ENCODE results near the gene CAMTA1. TPM values are rescaled to one million over a fixed set of nuclear protein-coding genes. Genes with fewer than 3 reads are reported as not detected.
"Not testable (repeated sequence)": the region's sequence is repeated elsewhere in the genome, so short reads cannot be mapped to it uniquely, and the experiment has no call there.

The CAMTA1 gene
- total RNA-seq, 1 experiment from 2014 or later, result 60.0 TPM

- H3K27ac Mint-ChIP-seq (ENCODE audit: unreplicated experiment), result no peak overlapping the region
- BruUV-seq (replicated peaks), result no TSS peak
- Histone ChIP-seq H3K36me3 (ENCODE audit: control insufficient read depth, insufficient read depth, low read length) (no peaks in the 10 kb centered on the region), H3K4me3 (ENCODE audit: low read depth, low read length) (no peak overlapping the region), H3K4me1 (no peaks in the 10 kb centered on the region), H3K9me3 (peaks cover 7% of the 10 kb centered on the region), H3K27me3 (replicated peaks; ENCODE audit: control insufficient read depth, insufficient read depth, low read length) (no peaks in the 10 kb centered on the region)
- peaks cover 28% of the 10 kb centered on the region for H3K9me3 Mint-ChIP-seq (ENCODE audit: unreplicated experiment)
- H3K4me1 Mint-ChIP-seq (ENCODE audit: low read depth, unreplicated experiment), result no peaks in the 10 kb centered on the region
- H3K4me3 Mint-ChIP-seq (ENCODE audit: unreplicated experiment), result no peak overlapping the region
- peaks cover 3% of the 10 kb centered on the region for H3K27me3 Mint-ChIP-seq (ENCODE audit: insufficient read depth, unreplicated experiment)
- CTCF ChIA-PET, result interaction anchor here (0.6 kb wide), 1 partner anchor 23 kb away, joined by 5 read pairs; no protein-coding TSS in a partner anchor
- intact Hi-C loops (cut with micrococcal nuclease; ENCODE audit: unreplicated experiment), result no loop called here
- POLR2A ChIA-PET, result no interaction called here
- no peaks in the 10 kb centered on the region for H3K36me3 Mint-ChIP-seq (ENCODE audit: insufficient read depth, unreplicated experiment)
- no peak for DNase-seq
- TF ChIP-seq CTCF (IDR thresholded peaks at IDR 0.05; ENCODE audit: insufficient read depth in 1 of 2, low read depth in 1 of 2, low read length in 1 of 2, severe bottlenecking in 1 of 2, unreplicated experiment in 1 of 2), result no peak
Observed at GRCh38 chr1:7692005-7692404, 906.8 kb downstream of the CAMTA1 start.

GRCh38 chr1:7693037-7693436 lies 907.8 kb downstream of the CAMTA1 start:
- BruUV-seq (replicated peaks); DNase-seq; CTCF ChIA-PET; H3K36me3 ChIP-seq (ENCODE audit: control insufficient read depth, insufficient read depth, low read length); H3K36me3 Mint-ChIP-seq (ENCODE audit: insufficient read depth, unreplicated experiment); H3K4me1 Mint-ChIP-seq (ENCODE audit: low read depth, unreplicated experiment); intact Hi-C loops (cut with micrococcal nuclease; ENCODE audit: unreplicated experiment); H3K4me1 ChIP-seq; H3K27me3 Mint-ChIP-seq (ENCODE audit: insufficient read depth, unreplicated experiment); H3K27ac Mint-ChIP-seq (ENCODE audit: unreplicated experiment); H3K9me3 ChIP-seq; H3K27me3 ChIP-seq (replicated peaks; ENCODE audit: control insufficient read depth, insufficient read depth, low read length); H3K4me3 Mint-ChIP-seq (ENCODE audit: unreplicated experiment); H3K4me3 ChIP-seq (ENCODE audit: low read depth, low read length); POLR2A ChIA-PET: not testable (repeated sequence)
- H3K9me3 Mint-ChIP-seq (ENCODE audit: unreplicated experiment), result peaks cover 28% of the 10 kb centered on the region

GRCh38 chr1:7693662-7694061 lies 908.4 kb downstream of the CAMTA1 start:
- BruUV-seq (replicated peaks), result no TSS peak

More at GRCh38 chr1:7693662-7694061, 908.4 kb downstream of the CAMTA1 start:
- POLR2A ChIA-PET, result no interaction called here
- H3K4me3 ChIP-seq (ENCODE audit: low read depth, low read length), result no peak overlapping the region
- Mint-ChIP-seq H3K4me1 (ENCODE audit: low read depth, unreplicated experiment) (no peaks in the 10 kb centered on the region), H3K27ac (ENCODE audit: unreplicated experiment) (no peak overlapping the region), H3K9me3 (ENCODE audit: unreplicated experiment) (peaks cover 28% of the 10 kb centered on the region), H3K4me3 (ENCODE audit: unreplicated experiment) (no peak overlapping the region), H3K36me3 (ENCODE audit: insufficient read depth, unreplicated experiment) (no peaks in the 10 kb centered on the region), H3K27me3 (ENCODE audit: insufficient read depth, unreplicated experiment) (peaks cover 3% of the 10 kb centered on the region)
- intact Hi-C loops (cut with micrococcal nuclease; ENCODE audit: unreplicated experiment), result no loop called here
- H3K9me3 ChIP-seq, result peaks cover 7% of the 10 kb centered on the region
- no peak for DNase-seq
- H3K36me3 ChIP-seq (ENCODE audit: control insufficient read depth, insufficient read depth, low read length), result no peaks in the 10 kb centered on the region
- H3K27me3 ChIP-seq (replicated peaks; ENCODE audit: control insufficient read depth, insufficient read depth, low read length), result no peaks in the 10 kb centered on the region
- no peaks in the 10 kb centered on the region for H3K4me1 ChIP-seq
- CTCF ChIA-PET, result no interaction called here
- no peak for TF ChIP-seq CTCF (IDR thresholded peaks at IDR 0.05; ENCODE audit: insufficient read depth in 1 of 2, low read depth in 1 of 2, low read length in 1 of 2, severe bottlenecking in 1 of 2, unreplicated experiment in 1 of 2)
